ENCODE measurements around the gene TMEM132C.

DNA sequence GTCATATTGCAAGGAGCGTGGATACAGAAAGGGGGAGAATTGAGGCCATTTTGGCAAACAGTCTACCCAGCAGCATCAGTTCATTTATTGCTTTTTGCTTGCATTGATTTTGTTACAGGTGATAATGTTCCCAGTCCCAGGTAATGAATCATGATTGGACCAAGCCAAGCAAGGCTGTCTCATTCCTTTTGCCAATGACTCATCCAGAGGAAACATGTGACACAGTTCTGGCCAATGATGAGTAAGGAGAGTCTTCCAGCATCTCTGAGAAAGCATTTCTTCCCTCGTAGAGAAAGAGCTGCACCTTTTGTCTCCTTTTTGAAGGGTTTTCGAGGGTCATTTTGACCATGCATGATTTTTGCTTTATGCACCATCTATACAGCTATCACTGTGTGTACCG lies 488.6 kb downstream of the TMEM132C start:
- TF ChIP-seq, protein P1, sequence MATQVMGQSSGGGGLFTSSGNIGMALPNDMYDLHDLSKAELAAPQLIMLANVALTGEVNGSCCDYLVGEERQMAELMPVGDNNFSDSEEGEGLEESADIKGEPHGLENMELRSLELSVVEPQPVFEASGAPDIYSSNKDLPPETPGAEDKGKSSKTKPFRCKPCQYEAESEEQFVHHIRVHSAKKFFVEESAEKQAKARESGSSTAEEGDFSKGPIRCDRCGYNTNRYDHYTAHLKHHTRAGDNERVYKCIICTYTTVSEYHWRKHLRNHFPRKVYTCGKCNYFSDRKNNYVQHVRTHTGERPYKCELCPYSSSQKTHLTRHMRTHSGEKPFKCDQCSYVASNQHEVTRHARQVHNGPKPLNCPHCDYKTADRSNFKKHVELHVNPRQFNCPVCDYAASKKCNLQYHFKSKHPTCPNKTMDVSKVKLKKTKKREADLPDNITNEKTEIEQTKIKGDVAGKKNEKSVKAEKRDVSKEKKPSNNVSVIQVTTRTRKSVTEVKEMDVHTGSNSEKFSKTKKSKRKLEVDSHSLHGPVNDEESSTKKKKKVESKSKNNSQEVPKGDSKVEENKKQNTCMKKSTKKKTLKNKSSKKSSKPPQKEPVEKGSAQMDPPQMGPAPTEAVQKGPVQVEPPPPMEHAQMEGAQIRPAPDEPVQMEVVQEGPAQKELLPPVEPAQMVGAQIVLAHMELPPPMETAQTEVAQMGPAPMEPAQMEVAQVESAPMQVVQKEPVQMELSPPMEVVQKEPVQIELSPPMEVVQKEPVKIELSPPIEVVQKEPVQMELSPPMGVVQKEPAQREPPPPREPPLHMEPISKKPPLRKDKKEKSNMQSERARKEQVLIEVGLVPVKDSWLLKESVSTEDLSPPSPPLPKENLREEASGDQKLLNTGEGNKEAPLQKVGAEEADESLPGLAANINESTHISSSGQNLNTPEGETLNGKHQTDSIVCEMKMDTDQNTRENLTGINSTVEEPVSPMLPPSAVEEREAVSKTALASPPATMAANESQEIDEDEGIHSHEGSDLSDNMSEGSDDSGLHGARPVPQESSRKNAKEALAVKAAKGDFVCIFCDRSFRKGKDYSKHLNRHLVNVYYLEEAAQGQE (IDR thresholded peaks at IDR 0.05; ENCODE audit: unreplicated experiment): no peak
- no peak for TF ChIP-seq POLR2AphosphoS5 (IDR thresholded peaks at IDR 0.05; ENCODE audit: low read depth)
- TF ChIP-seq, protein P2, sequence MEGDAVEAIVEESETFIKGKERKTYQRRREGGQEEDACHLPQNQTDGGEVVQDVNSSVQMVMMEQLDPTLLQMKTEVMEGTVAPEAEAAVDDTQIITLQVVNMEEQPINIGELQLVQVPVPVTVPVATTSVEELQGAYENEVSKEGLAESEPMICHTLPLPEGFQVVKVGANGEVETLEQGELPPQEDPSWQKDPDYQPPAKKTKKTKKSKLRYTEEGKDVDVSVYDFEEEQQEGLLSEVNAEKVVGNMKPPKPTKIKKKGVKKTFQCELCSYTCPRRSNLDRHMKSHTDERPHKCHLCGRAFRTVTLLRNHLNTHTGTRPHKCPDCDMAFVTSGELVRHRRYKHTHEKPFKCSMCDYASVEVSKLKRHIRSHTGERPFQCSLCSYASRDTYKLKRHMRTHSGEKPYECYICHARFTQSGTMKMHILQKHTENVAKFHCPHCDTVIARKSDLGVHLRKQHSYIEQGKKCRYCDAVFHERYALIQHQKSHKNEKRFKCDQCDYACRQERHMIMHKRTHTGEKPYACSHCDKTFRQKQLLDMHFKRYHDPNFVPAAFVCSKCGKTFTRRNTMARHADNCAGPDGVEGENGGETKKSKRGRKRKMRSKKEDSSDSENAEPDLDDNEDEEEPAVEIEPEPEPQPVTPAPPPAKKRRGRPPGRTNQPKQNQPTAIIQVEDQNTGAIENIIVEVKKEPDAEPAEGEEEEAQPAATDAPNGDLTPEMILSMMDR (conservative IDR thresholded peaks at IDR 0.05; ENCODE audit: low read depth in 2 of 2): no peak
- TF ChIP-seq EZH2 (IDR thresholded peaks at IDR 0.05; ENCODE audit: low read depth, unreplicated experiment): no peak
- no peak for TF ChIP-seq JUNB (IDR thresholded peaks at IDR 0.05; ENCODE audit: unreplicated experiment)

All from GM23338 (cell line).